GM12878 (cell line): ENCODE measurements around the gene ADAT3. TPM values are rescaled to one million over a fixed set of nuclear protein-coding genes. Genes with fewer than 3 reads are reported as not detected.
A peak's percentile ranks its signal among the peaks of the same experiment; 100 is the strongest.

Source experiments
- CBFB ChIP-seq: IDR thresholded peaks from 2 replicates; pipeline ENCODE4 v1.6.1; 2016; ENCODE audit warnings: antibody characterized with exemption, low read depth
- CUX1 ChIP-seq: IDR thresholded peaks from 2 replicates; pipeline ENCODE4 v1.6.1; 2012; ENCODE audit warnings: improper control_type of control experiment, low read depth, low read length; ENCODE audit not compliant: insufficient replicate concordance
- EP300 ChIP-seq, 2 experiments: fragments of 150-350 bp in 1 of 2; IDR thresholded peaks; 2 replicates each; pipeline ENCODE4 v1.6.1; 2011 to 2012; ENCODE audit warnings: low read depth in 2 of 2, low read length in 2 of 2, borderline replicate concordance in 1 of 2, improper control_type of control experiment in 1 of 2, inconsistent platforms in 1 of 2; ENCODE audit not compliant: control insufficient read depth in 1 of 2
- FOXK2 ChIP-seq: fragments of 450-650 bp; IDR thresholded peaks from 2 replicates; pipeline ENCODE4 v1.6.1; 2017; ENCODE audit warnings: mild to moderate bottlenecking, moderate library complexity
- LARP7 ChIP-seq: fragments of 450-650 bp; IDR thresholded peaks from 2 replicates; pipeline ENCODE4 v1.6.1; 2017; ENCODE audit warnings: mild to moderate bottlenecking
- MLLT1 ChIP-seq: fragments of 450-650 bp; IDR thresholded peaks from 2 replicates; pipeline ENCODE4 v1.6.1; 2016; ENCODE audit warnings: mild to moderate bottlenecking
- POLR2AphosphoS2 ChIP-seq: IDR thresholded peaks from 2 replicates; pipeline ENCODE4 v1.6.1; 2011; ENCODE audit warnings: low read depth, mild to moderate bottlenecking, low read length, improper control_type of control experiment, moderate library complexity
- PRDM15 ChIP-seq: fragments of 450-650 bp; formaldehyde crosslinking; IDR thresholded peaks from 2 replicates; pipeline ENCODE4 v1.4.0; 2020; ENCODE audit warnings: mild to moderate bottlenecking, moderate library complexity
- RCOR1 ChIP-seq: conservative IDR thresholded peaks from 2 replicates; pipeline ENCODE4 v1.6.1; 2012; ENCODE audit warnings: low read depth, low read length, improper control_type of control experiment
- REST ChIP-seq: IDR thresholded peaks from 2 replicates; pipeline ENCODE4 v1.6.1; 2012; ENCODE audit warnings: mild to moderate bottlenecking, low read depth, low read length
- SMC3 ChIP-seq: IDR thresholded peaks from 2 replicates; pipeline ENCODE4 v1.6.1; 2011; ENCODE audit warnings: low read length, improper control_type of control experiment, borderline replicate concordance
- SUPT20H ChIP-seq: IDR thresholded peaks from 2 replicates; pipeline ENCODE4 v1.6.1; 2011; ENCODE audit warnings: low read depth, mild to moderate bottlenecking, low read length, moderate library complexity, borderline replicate concordance; ENCODE audit not compliant: control insufficient read depth
- YY1 ChIP-seq: IDR thresholded peaks from 2 replicates; pipeline ENCODE4 v1.6.1; 2011; ENCODE audit warnings: low read depth, mild to moderate bottlenecking, low read length
- ZNF217 ChIP-seq: fragments of 450-650 bp; IDR thresholded peaks from 2 replicates; pipeline ENCODE4 v1.6.1; 2017; ENCODE audit warnings: antibody characterized with exemption, mild to moderate bottlenecking
- polyA plus RNA-seq, 11 experiments: library from polyadenylated mRNA; depleted of rRNA in 4 of 11; unstranded in 6 of 11; stranded (reverse) in 5 of 11; fragments of >200 nt; fragmentation: Nextera tagmentation in 4 of 11; fragmentation: Illumina TruSeq in 1 of 11; extraction: Ambion mirVana in 4 of 11; extraction: Trizol in 1 of 11; gene quantifications; 1 replicate in 1 of 11; 2 replicates in 10 of 11; pipeline versions ENCODE4 v1.2.1 to v1.2.3, GENCODE V29; 2011 to 2016; ENCODE audit warnings: inconsistent platforms in 2 of 11, missing spikeins in 2 of 11, low read depth in 1 of 11
- total RNA-seq, 4 experiments: library from RNA; depleted of rRNA in 3 of 4; stranded (reverse); fragments of >200 nt in 3 of 4; fragmentation: Illumina TruSeq in 1 of 4; extraction: Trizol in 1 of 4; gene quantifications; 2 replicates each; pipeline versions ENCODE4 v1.2.1 to v1.2.3, GENCODE V29; 2013 to 2021

ADAT3 gene
- total and polyA plus RNA-seq, 10 of the 15 experiments (the other 5 are each of a cell fraction or from before 2014, with no cell fraction given), result 0.27 to 11.8 (median 7.7) TPM; not detected in 3

DNA sequence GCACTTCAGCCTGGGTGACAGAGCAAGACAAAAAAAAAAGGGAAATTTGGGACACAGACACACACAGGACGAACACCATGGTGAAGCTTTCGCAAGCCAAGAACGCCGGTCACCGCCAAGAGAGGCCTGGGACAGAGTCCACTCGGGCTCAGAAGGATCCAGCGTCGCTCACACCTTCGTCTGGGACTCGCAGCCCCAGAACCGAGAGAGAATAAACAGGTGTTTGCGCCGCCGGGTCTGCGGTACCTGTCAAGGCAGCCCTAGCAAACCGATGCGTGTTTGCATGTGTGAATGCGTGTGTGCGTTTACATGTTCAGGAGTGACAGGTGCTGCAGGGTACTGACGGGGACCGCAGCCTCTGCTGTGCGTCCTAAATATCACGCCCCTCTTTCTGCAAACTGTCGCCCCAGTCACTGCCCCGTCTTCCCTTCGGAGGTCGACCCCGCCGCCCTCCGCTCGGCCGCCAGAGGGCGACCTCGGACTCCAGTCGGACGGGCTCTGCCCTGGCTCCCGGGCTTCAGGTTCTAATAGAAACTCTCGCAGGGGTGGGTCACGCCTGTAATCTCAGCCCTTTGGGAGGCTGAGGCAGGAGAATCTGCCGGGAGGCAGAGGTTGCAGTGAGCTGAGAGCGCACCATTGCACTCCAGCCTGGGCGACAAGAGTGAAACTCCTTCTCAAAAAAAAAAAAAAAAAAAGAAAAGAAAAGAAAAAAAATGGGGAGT lies 24.0 kb downstream of the ADAT3 start (continued):
- TF ChIP-seq MLLT1, result no peak
- TF ChIP-seq REST, result no peak
- TF ChIP-seq SMC3, result peak; percentile 65; the same call in 1 of the 2 replicates
- TF ChIP-seq POLR2AphosphoS2, result no peak
- no peak for TF ChIP-seq FOXK2
- TF ChIP-seq CBFB, result no peak
- TF ChIP-seq PRDM15, result no peak
- TF ChIP-seq CUX1, result no peak
- TF ChIP-seq RCOR1, result no peak
- no peak for TF ChIP-seq SUPT20H
- TF ChIP-seq YY1, result peak; percentile 61; the same call in 1 of the 2 replicates
- TF ChIP-seq LARP7, result no peak
- no peak for TF ChIP-seq ZNF217
- no peak for TF ChIP-seq EP300 (IDR thresholded peaks at IDR 0.05; ENCODE audit: borderline replicate concordance in 1 of 2, control insufficient read depth in 1 of 2, low read depth in 2 of 2, low read length in 2 of 2)
